Measurements from ENCODE around the gene EPHA6.

GRCh38 chr3:97057365-97057764 is 243.0 kb downstream of the EPHA6 start:
- no peak for TF ChIP-seq CTCF (IDR thresholded peaks at IDR 0.05)
- TF ChIP-seq POLR2A (IDR thresholded peaks at IDR 0.05): no peak
